Adrenal gland (tissue), 19 donors: ENCODE data around the gene EMC7. TPM values are rescaled to one million over a fixed set of nuclear protein-coding genes. Genes with fewer than 3 reads are reported as not detected.

Source experiments
- DNase-seq, 7 donors: peaks; one replicate each; pipeline ENCODE4 v3.0.0-alpha.2; 2019 to 2020
- H3K27ac ChIP-seq, 5 donors: fragments of 200-600 bp; sonication (generic) in 4 of 5; 1 replicate in 3 of 5; 2 replicates in 2 of 5; pipeline versions ENCODE4 v1.5.1 to v1.8.0; 2016 to 2020; ENCODE audit warnings: mild to moderate bottlenecking in 1 of 5
- H3K27me3 ChIP-seq: fragments of 200-600 bp; 2 replicates; pipeline ENCODE4 v1.8.0; 2021
- H3K36me3 ChIP-seq, 2 donors: fragments of 200-600 bp; replicated peaks in 1 of 2; 1 replicate in 1 of 2; 2 replicates in 1 of 2; pipeline versions ENCODE4 v1.5.1 to v1.8.0; 2018 to 2022
- H3K4me1 ChIP-seq, 2 donors: fragments of 200-600 bp; replicated peaks in 1 of 2; 1 replicate in 1 of 2; 2 replicates in 1 of 2; pipeline versions ENCODE4 v1.5.1 to v1.8.0; 2018 to 2021
- H3K4me3 ChIP-seq, 4 donors: fragments of 200-600 bp; sonication (generic) in 3 of 4; one replicate each; pipeline ENCODE4 v1.5.1; 2016 to 2018
- H3K9me3 ChIP-seq, 3 donors: fragments of 200-600 bp; sonication (generic) in 1 of 3; replicated peaks in 1 of 3; 1 replicate in 2 of 3; 2 replicates in 1 of 3; pipeline versions ENCODE4 v1.5.1 to v1.8.0; 2016 to 2021
- CTCF ChIP-seq, 6 experiments: fragments of 450-650 bp in 4 of 6; fragments of 200-600 bp in 2 of 6; sonication (generic) in 1 of 6; IDR thresholded peaks; 1 replicate in 5 of 6; 2 replicates in 1 of 6; pipeline versions ENCODE4 v1.5.1 to v1.8.0; 2016 to 2021; ENCODE audit warnings: antibody characterized with exemption in 6 of 6, mild to moderate bottlenecking in 2 of 6, moderate library complexity in 1 of 6
- POLR2A ChIP-seq, 2 donors: fragments of 450-650 bp; IDR thresholded peaks; one replicate each; pipeline ENCODE4 v1.6.1; 2017; ENCODE audit warnings: antibody characterized with exemption in 2 of 2, mild to moderate bottlenecking in 2 of 2, moderate library complexity in 1 of 2
- WGBS, 4 donors: extraction: QIAGEN DNeasy Blood & Tissue Kit in 2 of 4; methylation state at CpG; one replicate each; pipeline versions ENCODE4 v1.1.5 to v1.1.7; 2013 to 2017; 5-methylcytosine and 5-hydroxymethylcytosine counted together
- intact Hi-C, 2 donors: fragments of 100-400 bp; cut with DNase I; formaldehyde crosslinking; loops; one replicate each; pipeline versions ENCODE4 v1.14.1 to v1.15.0; 2022 to 2023
- long read RNA-seq, 10 donors: library from polyadenylated mRNA in 3 of 10; unstranded in 2 of 10; stranded (forward) in 1 of 10; transcript quantifications; one replicate each; pipeline ENCODE4 v2.0.0 and lab custom pipeline, GENCODE V29; 2021 to 2026
- polyA plus RNA-seq, 3 donors: library from polyadenylated mRNA; stranded (reverse); fragments of 200-250 nt in 2 of 3; fragments of 350-450 nt in 1 of 3; fragmentation: Illumina TruSeq in 1 of 3; extraction: RNeasy Lipid Tissue Mini Kit (QIAGEN cat#74804) in 1 of 3; gene quantifications; one replicate each; pipeline ENCODE4 v1.2.3, GENCODE V29; 2013 to 2014
- total RNA-seq, 9 donors: library from RNA; depleted of rRNA in 4 of 9; stranded (reverse); fragments of >200 nt in 4 of 9; fragments of 120-200 nt in 1 of 9; fragmentation: NEBNext Ultra II Directional in 1 of 9; extraction: Animal tissue kit (Norgen Biotek cat#: 25700) in 1 of 9; gene quantifications; one replicate each; pipeline versions ENCODE4 v1.1.0 to v1.2.4, GENCODE V29; 2013 to 2023
- donor health status: healthy with polysubstance abuse.
- donor health status: Bipolar disorder and iron deficiency.
- donor health status: DM: yes; HTN: yes; CAD: no.
- donor health status: DM: no; HTN: no; CAD: no.
- donor health status: DM: no; HTN: no; CAD: no.
- donor health status: DM: yes; HTN: yes; CAD: no.

EMC7 gene
- 100 to 1,000 TPM in 3 of 9 donors, 10 to 100 TPM in 6; 62.4 to 127 (median 88.2) TPM for total RNA-seq
- 100 to 1,000 TPM in 2 of 3 donors, 10 to 100 TPM in 1; 36.4 to 268 (median 128) TPM for polyA plus RNA-seq
- long read RNA-seq, donor 1, transcript EMC7-201 (5 exons, 1,155 nt): major isoform, 217 of 256 reads
- long read RNA-seq, donor 1, partial matches to known transcripts: 30 of 256 reads
- long read RNA-seq, donor 1, other reads (novel, unspliced or antisense): 6 of 256 reads
- long read RNA-seq, donor 2, transcript EMC7-201 (5 exons, 1,155 nt): major isoform, 124 of 139 reads
- long read RNA-seq, donor 2, partial matches to known transcripts: 14 of 139 reads
- long read RNA-seq, donor 2, other reads (novel, unspliced or antisense): 0 of 139 reads
- long read RNA-seq, donor 3, transcript EMC7-201 (5 exons, 1,155 nt): major isoform, 110 of 140 reads
- long read RNA-seq, donor 3, partial matches to known transcripts: 21 of 140 reads
- long read RNA-seq, donor 3, other reads (novel, unspliced or antisense): 5 of 140 reads
- long read RNA-seq, donor 4, transcript EMC7-201 (5 exons, 1,155 nt): major isoform, 147 of 152 reads
- long read RNA-seq, donor 4, partial matches to known transcripts: 3 of 152 reads
- long read RNA-seq, donor 4, other reads (novel, unspliced or antisense): 0 of 152 reads
- long read RNA-seq, donor 5, transcript EMC7-201 (5 exons, 1,155 nt): major isoform, 181 of 192 reads
- long read RNA-seq, donor 5, partial matches to known transcripts: 3 of 192 reads
- long read RNA-seq, donor 5, other reads (novel, unspliced or antisense): 6 of 192 reads
- long read RNA-seq, donor 6, transcript EMC7-201 (5 exons, 1,155 nt): major isoform, 70 of 74 reads
- long read RNA-seq, donor 6, partial matches to known transcripts: 0 of 74 reads
- long read RNA-seq, donor 6, other reads (novel, unspliced or antisense): 3 of 74 reads
- long read RNA-seq, donor 7, transcript EMC7-201 (5 exons, 1,155 nt): major isoform, 75 of 89 reads
- long read RNA-seq, donor 7, partial matches to known transcripts: 5 of 89 reads
- long read RNA-seq, donor 7, other reads (novel, unspliced or antisense): 6 of 89 reads
- long read RNA-seq, donor 8, transcript EMC7-201 (5 exons, 1,155 nt): major isoform, 189 of 208 reads
- long read RNA-seq, donor 8, partial matches to known transcripts: 16 of 208 reads
- long read RNA-seq, donor 8, other reads (novel, unspliced or antisense): 0 of 208 reads
- long read RNA-seq, donor 9, transcript EMC7-201 (5 exons, 1,155 nt): major isoform, 84 of 98 reads
- long read RNA-seq, donor 9, partial matches to known transcripts: 11 of 98 reads
- long read RNA-seq, donor 9, other reads (novel, unspliced or antisense): 0 of 98 reads
- long read RNA-seq, donor 10, transcript EMC7-201 (5 exons, 1,155 nt): major isoform, 85 of 91 reads
- long read RNA-seq, donor 10, partial matches to known transcripts: 5 of 91 reads
- long read RNA-seq, donor 10, other reads (novel, unspliced or antisense): 0 of 91 reads

DNA sequence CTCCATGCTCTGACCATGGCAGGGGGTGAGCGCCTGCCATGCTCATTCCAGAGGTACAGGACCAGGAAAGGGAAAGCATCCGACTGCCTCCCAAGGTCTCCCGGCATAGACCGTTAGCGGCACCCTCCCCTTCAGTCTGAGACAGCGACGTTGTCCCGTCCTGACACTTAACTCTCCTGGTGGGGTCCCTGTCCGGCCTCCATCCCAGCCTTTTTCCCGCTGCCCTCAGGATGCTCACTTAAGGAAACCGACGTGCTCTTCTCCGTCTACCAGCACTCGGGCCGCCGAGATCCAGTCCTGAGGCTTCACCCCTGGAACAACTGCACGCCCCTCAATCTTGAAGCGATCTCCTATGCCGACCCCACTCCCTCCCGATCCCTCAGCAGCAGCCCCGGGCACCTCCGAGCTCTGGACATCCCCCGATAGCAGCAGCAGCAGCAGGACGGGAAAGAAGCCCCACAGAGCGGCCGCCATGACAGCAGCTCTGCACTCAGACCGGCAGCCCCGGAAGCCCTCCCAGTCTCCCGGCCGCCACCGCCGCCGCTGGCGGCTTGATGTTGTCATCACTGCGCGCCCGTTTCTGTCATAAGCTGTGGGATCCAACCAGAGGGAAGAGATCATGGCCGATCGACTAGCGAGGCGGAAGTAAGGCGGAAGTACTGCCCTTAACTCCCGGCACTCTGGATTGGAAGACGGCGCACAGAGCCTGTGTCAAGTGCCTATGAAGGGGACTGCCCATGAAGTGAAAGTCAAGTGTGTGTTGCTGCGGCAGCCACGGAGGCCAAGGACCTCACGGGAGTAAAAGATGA, at the start of gene EMC7, which contains the start of gene PGBD4:
Gene EMC7, minus strand, starts transcription at position 497 of the 809 bp plus-strand sequence. Its CDS starts 23 bp downstream, at position 474.
Gene PGBD4, plus strand, starts transcription at position 718 of the 809 bp plus-strand sequence. CDS start 449 bp downstream, outside the sequence.
- WGBS, 4 donors: 0 to 1% (median 1%) methylated on average over 35 to 48 of the region's 48 CpGs

GRCh38 chr15:34147371-34148140, 45.9 kb upstream of the EMC7 start:
- Histone ChIP-seq H3K4me1 (no peaks in the 10 kb centered on the region), H3K36me3 (peaks cover 0 to 36% of the 10 kb centered on the region in 2 donors), H3K27me3 (no peaks in the 10 kb centered on the region), H3K27ac (no peak overlapping the region), H3K4me3 (no peak overlapping the region), H3K9me3 (no peaks in the 10 kb centered on the region)
- intact Hi-C loops: no loop called here
- WGBS, 4 donors: 63 to 77% (median 67%) methylated on average over 6 of the region's 6 CpGs
- no peak for TF ChIP-seq POLR2A (IDR thresholded peaks at IDR 0.05)
- TF ChIP-seq CTCF (IDR thresholded peaks at IDR 0.05): no peak
- DNase-seq: no peak

More for the DNA sequence above, at the start of gene EMC7, which contains the start of gene PGBD4:
- TF ChIP-seq CTCF (IDR thresholded peaks at IDR 0.05) (peak in 1 of 6 experiments; percentile 14), POLR2A (IDR thresholded peaks at IDR 0.05) (peak; percentile 70 to 94)
- Histone ChIP-seq H3K4me3 (peak within 1 kb of the TSS; percentile 55 to 97 (median 72)), H3K4me1 (peaks cover 11 to 28% of the 10 kb centered on the region in 2 donors), H3K27ac (peak within 1 kb of the TSS; percentile 63 to 94 (median 80)), H3K27me3 (no peaks in the 10 kb centered on the region), H3K9me3 (no peaks in the 10 kb centered on the region), H3K36me3 (no peaks in the 10 kb centered on the region)
- intact Hi-C loops: loop anchor here in 1 of 2 donors (10.0 kb wide), 1 partner anchor 113 kb away; the partner anchor contains the start of gene KATNBL1
- DNase-seq: peak; percentile 99 to 100 (median 99)

DNA sequence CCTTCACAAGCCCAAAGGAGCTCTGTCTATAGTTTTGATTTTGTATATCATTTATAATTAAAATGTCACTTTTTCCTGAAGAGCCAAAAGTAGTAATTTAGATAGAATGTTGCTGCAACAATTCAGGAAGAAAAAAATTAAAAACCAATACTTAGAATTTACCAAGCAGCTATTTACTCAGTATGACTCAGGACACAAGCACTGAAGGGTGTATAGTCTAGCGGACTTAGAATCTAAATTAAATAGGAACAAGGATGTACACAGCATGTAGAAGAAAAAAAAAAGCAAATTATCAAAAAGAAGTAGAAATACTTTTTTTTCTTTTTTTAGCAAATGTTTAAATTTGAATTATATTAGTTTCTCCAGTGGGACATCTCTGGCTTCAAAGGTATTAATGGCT, 31.8 kb upstream of the EMC7 start:
- H3K4me1 ChIP-seq: no peaks in the 10 kb centered on the region
- H3K36me3 ChIP-seq: no peaks in the 10 kb centered on the region
- intact Hi-C loops: no loop called here
- TF ChIP-seq POLR2A (IDR thresholded peaks at IDR 0.05) (no peak), CTCF (IDR thresholded peaks at IDR 0.05) (no peak)
- no peak overlapping the region for H3K27ac ChIP-seq
- H3K4me3 ChIP-seq: no peak overlapping the region
- WGBS, 4 donors: 95 to 100% (median 99%) methylated on average over 1 of the region's 1 CpG
- DNase-seq: no peak
- H3K9me3 ChIP-seq: no peaks in the 10 kb centered on the region
- no peaks in the 10 kb centered on the region for H3K27me3 ChIP-seq
